Measurements from ENCODE around the gene DPAGT1. TPM values are rescaled to one million over a fixed set of nuclear protein-coding genes. Genes with fewer than 3 reads are reported as not detected.

The DPAGT1 gene
- total RNA-seq, 4 donors from 2014 or later = 10.7 to 28.1 (median 21.4) TPM

GRCh38 chr11:119052163-119052814 lies 49.4 kb downstream of the DPAGT1 start:
- Histone ChIP-seq H3K4me3 (no peak overlapping the region), H3K36me3 (peaks cover 0 to 82% of the 10 kb centered on the region in 2 donors), H3K27me3 (no peaks in the 10 kb centered on the region), H3K9me3 (no peaks in the 10 kb centered on the region), H3K27ac (no peak overlapping the region), H3K4me1 (peaks cover 0 to 20% (median 5%) of the 10 kb centered on the region in 3 donors)
- no peak for TF ChIP-seq CTCF (IDR thresholded peaks at IDR 0.05)
- no peak for TF ChIP-seq POLR2AphosphoS5 (IDR thresholded peaks at IDR 0.05)
- no peak for TF ChIP-seq EP300 (IDR thresholded peaks at IDR 0.05)
- TF ChIP-seq POLR2A (IDR thresholded peaks at IDR 0.05) = no peak
- ATAC-seq = no peak
- WGBS, 2 donors (ENCODE audit: low coverage in 1 of 2) = 90 to 100% methylated on average over 4 to 21 of the region's 23 CpGs

DNA sequence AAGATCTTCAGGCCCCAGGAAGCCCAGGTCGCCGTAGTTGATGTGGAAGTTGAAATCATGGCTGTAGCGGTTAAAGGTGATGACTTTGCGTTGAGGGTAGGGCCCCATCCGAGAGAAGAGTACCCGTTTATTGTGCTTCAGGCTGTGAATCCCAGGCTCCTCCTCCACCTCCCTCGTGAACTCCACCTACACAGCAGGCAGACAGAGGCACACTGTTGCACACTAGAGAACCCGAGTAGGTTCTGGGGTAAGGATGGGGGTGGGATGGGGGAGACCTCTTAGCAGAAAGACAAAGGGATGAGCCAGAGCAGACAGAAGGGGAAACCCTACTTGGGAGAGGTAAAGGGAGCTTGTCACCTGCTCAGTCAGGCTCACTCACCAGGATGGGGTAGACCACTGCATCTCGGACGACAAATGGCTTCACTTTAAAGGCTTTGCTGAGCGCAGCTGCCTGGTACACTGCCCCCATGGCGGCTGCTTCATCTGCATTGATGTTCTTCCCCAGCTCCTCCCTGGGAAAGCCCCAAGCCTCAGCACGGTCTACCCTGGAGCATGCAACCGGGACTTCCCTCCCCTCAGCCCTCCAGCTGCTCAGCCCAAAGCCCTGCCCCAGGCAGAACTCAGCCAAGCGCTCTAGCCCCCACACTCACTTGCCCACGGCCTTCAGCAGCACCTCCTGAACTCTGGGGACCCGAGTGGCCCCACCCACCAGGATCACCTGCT lies 50.1 kb downstream of the DPAGT1 start:
- peaks cover 0 to 20% (median 5%) of the 10 kb centered on the region in 3 donors for H3K4me1 ChIP-seq
- ATAC-seq = no peak
- H3K4me3 ChIP-seq = no peak overlapping the region
- TF ChIP-seq POLR2AphosphoS5 (IDR thresholded peaks at IDR 0.05) = no peak
- no peak for TF ChIP-seq POLR2A (IDR thresholded peaks at IDR 0.05)
- TF ChIP-seq CTCF (IDR thresholded peaks at IDR 0.05) = no peak
- no peak for TF ChIP-seq EP300 (IDR thresholded peaks at IDR 0.05)
- peaks cover 0 to 89% of the 10 kb centered on the region in 2 donors for H3K36me3 ChIP-seq
- H3K27me3 ChIP-seq = no peaks in the 10 kb centered on the region
- no peaks in the 10 kb centered on the region for H3K9me3 ChIP-seq
- 80 to 93% methylated on average over 2 to 4 of the region's 17 CpGs for WGBS, 2 donors (ENCODE audit: low coverage in 1 of 2)
- no peak overlapping the region for H3K27ac ChIP-seq

- peaks cover 0 to 98% of the 10 kb centered on the region in 2 donors for H3K36me3 ChIP-seq
- no peak for ATAC-seq
- no peak for TF ChIP-seq POLR2A (IDR thresholded peaks at IDR 0.05)
- TF ChIP-seq EP300 (IDR thresholded peaks at IDR 0.05) = no peak
- TF ChIP-seq CTCF (IDR thresholded peaks at IDR 0.05) = no peak
- TF ChIP-seq POLR2AphosphoS5 (IDR thresholded peaks at IDR 0.05) = no peak
- no peaks in the 10 kb centered on the region for H3K9me3 ChIP-seq
- no peaks in the 10 kb centered on the region for H3K4me1 ChIP-seq
- H3K27me3 ChIP-seq = no peaks in the 10 kb centered on the region
- no peak overlapping the region for H3K4me3 ChIP-seq
- no CpG with 5 or more reads among the region's 7 CpGs for WGBS, 2 donors (ENCODE audit: low coverage in 1 of 2)
- H3K27ac ChIP-seq = no peak overlapping the region
Measured at GRCh38 chr11:119049081-119049480, 52.6 kb downstream of the DPAGT1 start.

DNA sequence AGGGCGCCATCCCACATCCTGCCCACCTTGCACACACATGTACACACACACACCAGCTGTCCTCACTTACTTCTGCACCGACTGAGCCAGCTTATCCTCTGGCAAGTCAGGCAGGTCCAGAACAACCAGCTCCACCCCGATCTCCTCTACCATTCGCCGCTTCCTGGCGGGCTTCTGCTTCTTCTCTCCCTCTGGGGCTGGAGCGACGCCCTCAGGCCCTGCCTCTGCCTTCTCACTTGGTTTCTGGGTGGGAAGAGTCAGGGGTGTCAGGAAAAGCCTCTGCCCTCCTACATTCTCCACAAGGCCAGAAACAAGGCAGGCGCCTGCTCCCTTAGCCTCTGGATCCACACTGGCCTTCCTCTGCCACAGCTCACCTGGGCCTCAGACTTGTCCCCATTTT lies 53.0 kb downstream of the DPAGT1 start:
- 87 to 89% methylated on average over 7 to 8 of the region's 9 CpGs for WGBS, 2 donors (ENCODE audit: low coverage in 1 of 2)
- Histone ChIP-seq H3K36me3 (peaks cover 0 to 94% of the 10 kb centered on the region in 2 donors), H3K27me3 (no peaks in the 10 kb centered on the region), H3K9me3 (no peaks in the 10 kb centered on the region), H3K27ac (no peak overlapping the region), H3K4me1 (no peaks in the 10 kb centered on the region), H3K4me3 (no peak overlapping the region)
- ATAC-seq = no peak
- TF ChIP-seq POLR2AphosphoS5 (IDR thresholded peaks at IDR 0.05) = no peak
- TF ChIP-seq CTCF (IDR thresholded peaks at IDR 0.05) = no peak
- TF ChIP-seq EP300 (IDR thresholded peaks at IDR 0.05) = no peak
- TF ChIP-seq POLR2A (IDR thresholded peaks at IDR 0.05) = no peak

- no peak for ATAC-seq
- WGBS, 2 donors (ENCODE audit: low coverage in 1 of 2) = 89 to 92% methylated on average over 1 to 4 of the region's 6 CpGs
- peaks cover 0 to 79% of the 10 kb centered on the region in 2 donors for H3K36me3 ChIP-seq
Measured at GRCh38 chr11:119047205-119047604, 54.4 kb downstream of the DPAGT1 start.

More at GRCh38 chr11:119047205-119047604, 54.4 kb downstream of the DPAGT1 start:
- Histone ChIP-seq H3K4me3 (no peak overlapping the region), H3K27me3 (no peaks in the 10 kb centered on the region), H3K27ac (no peak overlapping the region), H3K9me3 (no peaks in the 10 kb centered on the region), H3K4me1 (no peaks in the 10 kb centered on the region)
- no peak for TF ChIP-seq POLR2AphosphoS5 (IDR thresholded peaks at IDR 0.05)

Other genes with a start within 250 kb of the DPAGT1 start
- under 1 TPM in 1 of 4 donors, not detected in 3; 0.08 TPM for gene CXCR5, start 218.0 kb downstream of the DPAGT1 start, total RNA-seq
- gene BCL9L, start 175.9 kb downstream of the DPAGT1 start, total RNA-seq = 10 to 100 TPM; 24.6 to 66.2 (median 30.8) TPM
- gene UPK2, start 145.6 kb downstream of the DPAGT1 start, total RNA-seq = not detected
- not detected for gene FOXR1, start 130.1 kb downstream of the DPAGT1 start, total RNA-seq
- gene CENATAC, start 103.7 kb downstream of the DPAGT1 start, total RNA-seq = 10 to 100 TPM in 3 of 4 donors, 1 to 10 TPM in 1; 5.8 to 90.3 (median 40.0) TPM
- gene RPS25, start 83.5 kb downstream of the DPAGT1 start, total RNA-seq = 1,000 to 10,000 TPM; 1,381 to 2,808 (median 2,000) TPM
- 10 to 100 TPM; 44.4 to 69.0 (median 52.1) TPM for gene TRAPPC4, start 83.1 kb downstream of the DPAGT1 start, total RNA-seq
- gene SLC37A4, start 71.0 kb downstream of the DPAGT1 start, total RNA-seq = 10 to 100 TPM; 10.1 to 11.6 (median 11.1) TPM
- gene HYOU1, start 44.6 kb downstream of the DPAGT1 start, total RNA-seq = 10 to 100 TPM; 37.8 to 63.0 (median 57.9) TPM
- gene VPS11, start 34.0 kb downstream of the DPAGT1 start, total RNA-seq = 10 to 100 TPM; 23.9 to 45.6 (median 35.8) TPM
- 10 to 100 TPM in 2 of 4 donors, 1 to 10 TPM in 2; 1.2 to 27.1 (median 9.8) TPM for gene HMBS, start 17.0 kb downstream of the DPAGT1 start, total RNA-seq
- gene C2CD2L, start 5.5 kb upstream of the DPAGT1 start, total RNA-seq = 10 to 100 TPM in 1 of 4 donors, 1 to 10 TPM in 3; 3.4 to 13.3 (median 8.3) TPM
- 10 to 100 TPM; 19.0 to 30.2 (median 23.3) TPM for gene HINFP, start 19.7 kb upstream of the DPAGT1 start, total RNA-seq
- 1 to 10 TPM in 1 of 4 donors, under 1 TPM in 2, not detected in 1; 0.20 to 1.1 (median 0.40) TPM for gene ABCG4, start 47.2 kb upstream of the DPAGT1 start, total RNA-seq
- gene NLRX1, start 66.9 kb upstream of the DPAGT1 start, total RNA-seq = 10 to 100 TPM; 12.1 to 41.4 (median 17.7) TPM
- gene NHERF4, start 83.6 kb upstream of the DPAGT1 start, total RNA-seq = under 1 TPM in 1 of 4 donors, not detected in 3; 0.19 TPM
- 10 to 100 TPM; 20.2 to 29.2 (median 25.1) TPM for gene CBL, start 104.5 kb upstream of the DPAGT1 start, total RNA-seq
- 1,000 to 10,000 TPM in 3 of 4 donors, 100 to 1,000 TPM in 1; 702 to 1,904 (median 1,177) TPM for gene MCAM, start 215.3 kb upstream of the DPAGT1 start, total RNA-seq
- 10 to 100 TPM; 13.0 to 39.6 (median 17.1) TPM for gene RNF26, start 232.7 kb upstream of the DPAGT1 start, total RNA-seq
- 10 to 100 TPM; 44.3 to 52.1 (median 45.6) TPM for gene C1QTNF5, start 239.0 kb upstream of the DPAGT1 start, total RNA-seq
- gene MFRP, start 244.9 kb upstream of the DPAGT1 start, total RNA-seq = under 1 TPM in 1 of 4 donors, not detected in 3; 0.15 TPM